AG20443 (cell line): Measurements from ENCODE around the gene DPH1.

Experiments
- DNase-seq: peaks from one replicate; pipeline ENCODE4 v3.0.0; 2012; ENCODE audit warnings: low spot score, mixed read lengths

DPH1 gene

DNA sequence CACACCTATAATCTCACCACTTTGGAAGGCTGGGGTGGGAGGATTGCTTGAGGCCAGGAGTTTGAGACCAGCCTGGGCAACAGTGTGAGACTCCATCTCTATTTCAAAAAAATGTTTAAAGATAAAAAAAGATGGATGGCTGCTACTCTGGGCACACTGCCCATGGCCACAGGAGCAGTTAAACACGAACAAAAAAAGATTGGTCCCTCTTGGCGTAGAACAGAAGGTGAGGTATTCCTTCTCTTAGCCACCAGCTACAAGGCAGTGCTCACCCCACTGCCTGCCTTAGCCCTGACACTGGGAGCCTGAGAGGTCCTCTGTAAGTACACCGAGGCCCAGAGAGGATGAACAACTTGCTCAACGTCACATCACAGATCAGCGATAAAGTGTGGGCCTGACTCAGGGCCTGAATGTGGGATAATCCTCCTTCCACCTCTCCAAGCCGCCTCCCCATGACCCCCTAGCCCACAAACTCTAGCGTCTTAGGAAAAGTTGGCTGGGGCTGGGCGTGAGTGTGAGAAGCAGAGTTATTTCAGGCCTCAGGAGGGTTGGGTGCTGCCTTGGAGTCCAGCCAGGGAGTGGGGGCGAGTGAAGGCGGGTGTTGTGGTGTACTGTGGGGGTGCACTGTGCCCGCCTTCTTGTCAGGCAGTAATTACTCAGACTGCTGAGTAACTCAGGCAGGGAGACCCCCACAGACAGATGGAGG, 2.3 kb upstream of the DPH1 start:
- no peak for DNase-seq

DNA sequence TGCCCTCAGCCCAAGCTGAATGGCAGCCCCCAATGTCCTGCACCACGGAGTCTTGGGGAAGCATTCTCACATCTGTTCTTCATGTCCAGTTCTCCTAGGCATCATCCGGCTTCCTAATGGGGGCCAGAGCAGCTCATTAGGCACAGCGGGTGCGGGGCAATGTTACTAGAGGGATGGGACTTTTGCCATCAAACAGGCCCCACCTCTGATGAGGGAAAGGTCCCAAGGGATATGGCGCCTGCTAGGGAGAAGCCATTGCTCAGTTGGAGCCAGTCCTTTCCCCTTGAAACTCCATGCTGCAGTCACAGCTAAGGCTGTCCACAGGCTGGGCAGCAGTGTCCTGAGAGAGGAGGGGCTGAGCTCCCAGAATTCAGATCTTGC, 1.7 kb upstream of the DPH1 start:
- no peak for DNase-seq

DNA sequence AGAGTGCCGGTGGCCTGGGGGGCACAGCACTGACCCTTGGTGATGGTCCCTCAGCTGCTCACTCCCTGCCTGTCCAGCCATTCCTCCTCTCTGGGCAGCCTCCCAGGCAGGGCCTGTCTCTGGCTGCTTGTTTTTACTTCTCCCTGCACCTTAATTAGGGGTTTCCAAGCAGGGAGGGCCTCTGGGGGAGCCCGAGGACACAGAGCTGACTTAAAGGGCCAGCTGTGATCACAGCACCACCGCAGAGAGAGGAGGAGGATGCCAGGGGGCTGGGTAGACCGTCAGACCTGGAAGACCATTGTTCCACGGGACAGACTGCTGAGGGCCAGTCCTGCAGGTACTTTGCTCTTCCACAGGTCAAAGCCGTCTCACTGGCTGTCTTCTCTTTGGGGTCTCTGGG, 1.2 kb upstream of the DPH1 start:
- DNase-seq: no peak

DNA sequence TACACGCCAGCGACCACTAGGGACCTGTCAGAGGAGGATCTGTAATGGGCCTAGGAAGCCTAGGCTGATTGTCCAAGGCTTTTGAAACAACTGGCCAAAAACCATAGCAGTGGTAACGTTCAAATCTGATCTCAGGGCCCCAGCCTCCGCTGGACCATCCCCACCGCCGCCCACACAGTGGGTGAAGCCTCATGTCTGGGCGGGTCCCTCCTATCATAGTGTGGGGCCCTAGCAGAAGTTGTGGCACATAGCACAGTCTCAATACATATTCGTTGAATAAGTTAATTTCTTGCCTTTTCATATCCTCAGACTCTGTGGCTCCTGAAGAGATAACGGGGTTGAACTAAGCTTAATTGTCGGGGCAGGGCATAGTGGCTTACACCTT, 818 bp downstream of the DPH1 start:
- no peak for DNase-seq

DNA sequence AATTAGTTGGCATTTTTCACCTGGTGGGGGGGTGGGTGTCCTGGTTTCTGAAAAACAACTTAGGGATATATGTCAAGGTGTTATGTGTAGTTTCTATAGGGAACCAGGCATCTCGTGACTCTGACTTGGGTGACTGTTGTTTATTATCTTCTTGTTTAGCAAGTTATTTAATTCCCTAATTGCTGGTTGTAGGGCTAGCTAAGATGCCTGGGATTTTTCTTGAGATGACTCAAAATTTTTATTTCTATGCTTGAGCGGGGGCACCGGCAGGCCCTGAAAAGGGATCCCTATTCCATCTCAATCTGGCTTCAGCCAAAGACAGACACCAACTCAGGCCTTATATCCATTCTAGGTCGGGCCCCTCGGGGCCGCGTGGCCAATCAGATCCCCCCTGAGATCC, 3.2 kb downstream of the DPH1 start:
- no peak for DNase-seq

DNA sequence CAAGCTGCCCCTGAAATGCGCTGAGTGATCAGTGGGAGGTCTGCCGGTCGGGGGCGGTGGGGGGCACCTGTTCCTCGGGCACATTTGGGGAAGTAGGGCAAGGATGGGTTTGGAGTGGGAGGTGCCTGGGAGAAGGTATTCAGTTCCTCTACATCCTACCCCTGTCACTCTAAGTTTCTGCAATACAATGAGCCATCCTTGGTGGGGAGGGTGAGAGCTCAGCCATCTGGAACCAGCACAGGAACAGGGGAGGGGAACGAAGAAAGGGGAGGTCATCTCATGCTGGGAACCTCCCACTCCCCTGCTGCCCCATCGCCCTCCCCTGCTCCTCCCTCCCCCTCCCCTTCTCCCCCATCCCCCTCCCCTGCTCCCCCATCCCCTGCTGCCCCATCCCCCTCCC, 4.2 kb downstream of the DPH1 start:
- peak; percentile 51 for DNase-seq

DNA sequence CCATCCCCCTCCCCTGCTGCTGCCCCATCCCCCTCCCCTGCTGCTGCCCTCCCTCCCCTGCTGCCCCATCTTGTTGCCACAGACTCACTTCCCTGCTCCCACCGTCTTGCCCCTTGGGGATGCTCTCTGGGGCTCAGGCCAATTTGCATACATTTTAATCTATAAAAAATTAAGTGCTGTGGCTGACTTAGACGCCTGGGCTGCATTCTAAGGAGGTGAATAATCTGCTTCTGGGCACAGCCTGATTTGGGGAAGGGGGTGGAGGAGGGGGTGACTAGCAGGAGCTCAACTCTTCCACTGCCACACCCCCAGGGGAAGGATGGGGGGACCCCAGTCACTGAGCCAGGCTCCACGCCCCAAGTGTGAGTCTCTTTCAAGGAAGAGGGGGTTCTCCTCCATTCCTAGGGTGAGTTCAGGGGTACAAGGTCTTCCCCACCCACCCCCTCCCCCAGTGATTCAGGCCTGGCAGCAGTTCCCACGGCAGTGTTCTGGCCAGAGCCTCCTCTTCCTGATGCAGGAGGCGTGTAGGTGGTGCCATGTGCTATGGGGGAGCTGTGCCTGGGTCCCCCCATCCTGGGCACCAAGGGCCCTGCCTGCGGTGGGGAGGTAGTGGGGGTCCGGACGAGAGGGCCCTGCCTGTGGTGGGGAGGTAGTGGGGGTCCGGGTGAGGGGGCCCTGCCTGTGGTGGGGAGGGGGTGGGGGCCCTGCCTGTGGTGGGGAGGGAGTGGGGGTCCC, 5.0 kb downstream of the DPH1 start:
- peak; percentile 57 for DNase-seq

DNA sequence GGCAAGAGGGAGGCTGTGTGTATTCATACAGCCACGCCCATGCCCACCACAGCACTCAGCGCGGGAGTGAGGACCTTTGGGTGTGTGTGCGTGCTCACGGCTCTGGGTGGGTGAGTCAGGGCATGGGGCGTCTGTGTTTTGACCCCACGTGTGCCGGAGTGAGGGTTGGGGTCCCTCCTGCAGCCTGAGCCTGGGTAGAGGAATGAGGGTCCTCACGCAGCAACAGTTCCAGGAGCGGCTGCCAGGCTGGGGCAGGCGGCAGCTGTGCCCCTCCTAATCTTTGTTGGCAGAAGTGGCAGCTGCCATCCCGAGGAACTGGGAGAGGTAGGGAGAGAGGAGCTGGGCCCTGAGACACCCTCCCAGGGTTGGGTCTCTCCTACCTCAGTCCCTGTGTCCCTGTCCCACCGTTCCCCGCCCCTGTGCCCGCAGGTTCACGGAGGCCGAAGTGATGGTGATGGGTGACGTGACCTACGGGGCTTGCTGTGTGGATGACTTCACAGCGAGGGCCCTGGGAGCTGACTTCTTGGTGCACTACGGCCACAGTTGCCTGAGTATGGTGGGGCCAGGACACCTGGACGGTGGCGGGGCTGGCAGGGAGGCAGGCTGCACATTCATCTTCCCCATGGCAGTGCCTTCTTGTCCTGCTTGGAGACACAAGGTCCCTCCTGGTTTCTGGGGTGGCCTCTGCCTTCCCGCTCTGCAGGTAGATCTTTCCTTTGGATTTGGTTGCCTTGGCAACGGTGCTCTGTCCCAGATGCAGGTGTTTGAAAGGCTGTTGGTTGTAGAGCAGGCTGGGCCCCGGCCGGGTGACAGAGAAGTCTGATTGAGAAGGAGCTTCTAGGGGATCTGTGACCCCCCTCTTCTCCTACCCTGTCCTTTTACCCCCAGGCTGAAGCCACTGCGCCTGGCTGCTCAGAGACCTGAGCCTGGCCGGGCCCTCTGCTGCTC, 5.9 kb downstream of the DPH1 start:
- no peak for DNase-seq

DNA sequence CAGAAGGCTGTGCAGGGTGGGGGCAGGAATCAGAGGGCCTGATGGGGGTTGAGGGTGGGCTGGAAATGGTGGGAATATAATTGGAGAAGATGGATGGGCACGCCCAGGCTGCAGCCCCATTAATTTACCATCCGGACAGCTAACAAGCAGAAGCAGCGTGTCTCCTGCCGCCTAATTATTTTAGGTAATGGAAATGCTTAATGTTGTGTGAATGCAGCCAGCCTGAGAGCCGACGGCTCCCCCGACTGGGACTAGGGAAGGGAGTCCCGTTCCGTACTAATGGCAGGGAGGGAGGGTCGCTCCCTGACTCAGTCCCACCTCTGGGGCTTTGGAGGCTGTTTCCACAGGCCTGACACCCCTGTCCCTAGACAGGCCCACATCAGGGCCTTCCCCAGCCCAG, 7.2 kb downstream of the DPH1 start:
- DNase-seq: no peak

DNA sequence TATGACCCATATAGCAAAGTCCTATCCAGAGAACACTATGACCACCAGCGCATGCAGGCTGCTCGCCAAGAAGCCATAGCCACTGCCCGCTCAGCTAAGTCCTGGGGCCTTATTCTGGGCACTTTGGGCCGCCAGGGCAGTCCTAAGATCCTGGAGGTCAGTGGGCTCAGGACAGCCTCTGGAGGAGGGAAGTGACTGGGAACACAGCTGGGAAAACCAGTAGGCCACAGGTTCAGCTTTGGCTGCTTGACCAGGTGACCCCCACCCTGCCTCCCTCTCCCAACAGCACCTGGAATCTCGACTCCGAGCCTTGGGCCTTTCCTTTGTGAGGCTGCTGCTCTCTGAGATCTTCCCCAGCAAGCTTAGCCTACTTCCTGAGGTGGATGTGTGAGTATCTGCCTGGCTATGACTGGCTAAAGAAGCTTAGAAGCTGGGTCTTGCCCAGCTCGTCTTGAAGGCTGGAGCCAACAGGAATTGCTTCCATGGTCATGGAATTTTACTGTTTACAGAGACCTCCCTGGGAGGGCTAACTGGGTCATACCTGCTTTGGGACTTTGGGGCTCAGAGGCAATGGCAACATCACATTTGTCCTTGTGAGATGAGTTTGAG, 10.4 kb downstream of the DPH1 start:
- DNase-seq: no peak

DNA sequence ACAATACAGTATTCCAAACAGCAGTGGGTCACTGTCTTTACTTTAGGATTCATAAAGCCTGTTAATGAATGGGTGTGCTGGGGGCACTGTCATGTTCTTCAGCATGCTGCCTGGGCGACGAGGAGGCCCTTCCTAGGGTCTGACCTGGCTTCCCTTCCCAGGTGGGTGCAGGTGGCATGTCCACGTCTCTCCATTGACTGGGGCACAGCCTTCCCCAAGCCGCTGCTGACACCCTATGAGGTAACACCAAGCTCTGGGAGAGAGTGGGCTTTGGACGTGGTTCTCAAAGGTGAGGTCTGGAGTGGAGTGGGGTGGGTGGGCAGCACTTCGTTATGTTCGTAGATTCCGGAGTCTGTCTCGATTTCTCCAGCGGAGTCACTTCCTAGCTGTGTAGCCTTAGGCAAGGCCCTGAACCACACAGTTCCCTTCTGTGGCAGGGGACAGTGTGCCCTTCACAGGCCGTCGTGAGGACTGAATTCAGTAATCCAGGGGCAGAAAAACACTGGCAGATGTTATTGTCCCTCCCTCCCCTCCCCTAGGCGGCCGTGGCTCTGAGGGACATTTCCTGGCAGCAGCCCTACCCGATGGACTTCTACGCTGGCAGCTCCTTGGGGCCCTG, 11.1 kb downstream of the DPH1 start:
- no peak for DNase-seq

DNA sequence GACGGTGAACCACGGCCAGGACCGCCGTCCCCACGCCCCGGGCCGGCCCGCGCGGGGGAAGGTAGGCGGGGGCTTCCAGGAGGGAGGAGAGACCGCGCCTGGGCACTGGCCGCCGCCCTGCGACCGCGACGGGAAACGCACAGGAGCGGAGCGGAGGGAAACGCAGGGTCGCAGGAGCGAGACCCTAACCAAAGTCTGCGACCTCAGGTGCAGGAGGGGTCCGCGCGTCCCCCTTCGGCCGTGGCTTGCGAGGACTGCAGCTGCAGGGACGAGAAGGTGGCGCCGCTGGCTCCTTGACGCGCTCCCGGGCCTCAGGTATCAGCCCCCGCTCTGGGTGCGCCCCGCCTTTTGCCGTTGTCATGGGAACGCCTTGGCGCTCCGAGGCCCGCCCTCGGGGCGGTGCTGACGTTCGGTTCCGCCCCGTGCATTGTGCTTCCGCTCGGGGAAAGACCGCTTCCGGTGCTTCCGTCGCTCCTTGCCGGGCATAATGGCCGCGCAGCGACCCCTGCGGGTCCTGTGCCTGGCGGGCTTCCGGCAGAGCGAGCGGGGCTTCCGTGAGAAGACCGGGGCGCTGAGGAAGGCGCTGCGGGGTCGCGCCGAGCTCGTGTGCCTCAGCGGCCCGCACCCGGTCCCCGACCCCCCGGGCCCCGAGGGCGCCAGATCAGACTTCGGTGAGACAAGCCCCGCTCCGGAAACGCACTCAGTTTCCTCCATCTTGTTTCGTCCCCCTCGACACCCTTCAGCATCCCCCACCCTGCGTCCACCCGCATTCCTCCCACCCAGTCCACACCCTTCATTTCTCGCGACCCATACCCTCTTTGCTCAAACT, 11.8 kb downstream of the DPH1 start, which contains the start of gene OVCA2:
Gene OVCA2 (plus strand): TSS at position 462 of the 829 bp plus-strand sequence. CDS start 26 bp downstream, at position 488.
- peak; percentile 95 for DNase-seq

DNA sequence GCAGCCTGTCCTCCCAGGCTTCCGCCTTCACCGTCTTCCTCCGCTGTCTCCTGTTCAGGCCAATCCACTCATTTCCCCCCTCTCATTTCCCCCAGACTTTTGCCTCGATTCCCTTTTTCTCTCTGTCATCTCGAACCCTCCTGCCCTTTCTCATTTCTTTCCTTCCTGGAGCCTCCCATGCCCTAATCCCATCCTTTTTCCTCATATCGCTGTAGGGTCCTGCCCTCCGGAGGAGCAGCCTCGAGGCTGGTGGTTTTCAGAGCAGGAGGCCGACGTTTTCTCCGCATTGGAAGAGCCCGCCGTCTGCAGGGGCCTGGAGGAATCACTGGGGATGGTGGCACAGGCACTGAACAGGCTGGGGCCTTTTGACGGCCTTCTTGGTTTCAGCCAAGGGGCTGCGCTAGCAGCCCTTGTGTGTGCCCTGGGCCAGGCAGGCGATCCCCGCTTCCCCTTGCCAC, 12.5 kb downstream of the DPH1 start:
- peak; percentile 37 for DNase-seq

DNA sequence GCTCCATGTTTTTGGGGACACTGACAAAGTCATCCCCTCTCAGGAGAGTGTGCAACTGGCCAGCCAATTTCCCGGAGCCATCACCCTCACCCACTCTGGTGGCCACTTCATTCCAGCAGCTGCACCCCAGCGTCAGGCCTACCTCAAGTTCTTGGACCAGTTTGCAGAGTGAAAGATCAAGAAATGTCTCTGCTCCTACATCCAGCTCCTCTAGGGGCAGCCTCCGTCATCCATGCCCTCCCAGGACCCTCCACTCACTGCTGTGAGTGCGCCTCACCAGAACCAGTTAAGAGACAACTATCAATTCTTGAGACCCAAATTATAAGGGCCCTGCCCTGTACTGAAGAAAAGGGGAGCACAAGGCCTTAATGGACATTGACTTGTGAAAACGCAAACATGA, 13.0 kb downstream of the DPH1 start:
- DNase-seq: no peak

DNA sequence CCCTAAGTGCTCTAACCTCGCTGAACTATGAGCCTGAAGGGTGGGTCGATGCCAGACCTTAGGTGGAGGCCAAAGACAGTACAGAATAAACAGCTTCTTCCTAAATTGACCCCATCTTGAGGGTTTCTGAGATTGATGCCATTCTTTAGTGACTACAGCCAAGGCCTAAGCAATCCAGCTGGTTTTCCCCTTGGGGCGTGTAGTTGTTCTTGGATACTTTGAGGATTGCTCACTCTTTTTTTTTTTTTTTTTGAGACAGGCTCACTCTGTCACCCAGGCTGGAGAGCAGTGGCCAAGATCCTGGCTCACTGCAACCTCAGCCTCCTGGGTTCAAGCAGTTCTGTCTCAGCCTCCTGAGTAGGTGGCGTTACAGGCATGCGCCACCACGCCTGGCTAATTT, 13.8 kb downstream of the DPH1 start:
- peak; percentile 70 for DNase-seq

DNA sequence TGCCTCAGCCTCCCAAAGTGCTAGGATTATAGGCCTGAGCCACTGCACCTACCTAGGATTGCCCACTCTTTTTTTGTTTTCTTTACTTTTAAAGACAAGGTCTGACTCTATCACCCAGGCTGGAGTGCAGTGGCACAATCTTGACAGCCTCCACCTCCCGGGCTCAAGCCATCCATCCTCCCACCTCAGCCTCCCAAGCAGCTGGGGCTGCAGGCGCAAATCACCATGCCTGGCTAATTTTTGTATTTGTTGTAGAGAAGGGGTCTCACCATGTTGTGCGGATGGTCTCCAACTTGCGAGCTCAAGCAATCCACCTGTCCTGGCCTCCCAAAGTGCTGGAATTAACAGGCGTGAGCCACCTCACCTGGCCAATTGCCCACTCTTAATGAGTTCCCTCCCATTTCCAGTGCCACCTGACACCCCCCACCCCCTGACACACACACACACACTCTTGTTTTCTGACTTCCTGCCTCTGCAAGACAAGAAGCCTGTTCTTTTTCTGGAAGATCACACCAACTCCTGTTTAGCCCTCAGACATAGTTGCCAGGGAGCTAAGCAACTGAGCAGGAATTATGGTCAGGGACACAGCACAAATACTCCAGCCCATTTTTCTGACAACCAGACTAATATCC, 14.4 kb downstream of the DPH1 start:
- no peak for DNase-seq

DNA sequence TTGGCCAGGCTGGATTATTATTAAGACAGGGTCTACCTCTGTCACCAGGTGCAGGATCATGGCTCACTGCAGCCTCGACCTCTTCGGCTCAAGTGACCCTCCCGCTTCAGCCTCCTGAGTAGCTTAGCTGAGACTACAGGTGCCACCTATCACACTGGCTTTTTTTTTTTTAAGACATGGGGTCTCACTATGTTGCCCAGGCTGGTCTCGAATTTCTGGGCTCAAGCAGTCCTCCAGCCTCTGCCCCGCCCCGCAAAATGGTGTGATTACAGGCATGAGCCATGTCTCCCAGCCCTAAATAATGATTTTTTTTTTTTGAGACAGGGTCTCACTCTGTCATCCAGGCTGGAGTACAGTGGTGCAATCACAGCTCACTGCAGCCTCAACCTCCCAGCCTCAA, 17.6 kb downstream of the DPH1 start:
- DNase-seq: no peak

DNA sequence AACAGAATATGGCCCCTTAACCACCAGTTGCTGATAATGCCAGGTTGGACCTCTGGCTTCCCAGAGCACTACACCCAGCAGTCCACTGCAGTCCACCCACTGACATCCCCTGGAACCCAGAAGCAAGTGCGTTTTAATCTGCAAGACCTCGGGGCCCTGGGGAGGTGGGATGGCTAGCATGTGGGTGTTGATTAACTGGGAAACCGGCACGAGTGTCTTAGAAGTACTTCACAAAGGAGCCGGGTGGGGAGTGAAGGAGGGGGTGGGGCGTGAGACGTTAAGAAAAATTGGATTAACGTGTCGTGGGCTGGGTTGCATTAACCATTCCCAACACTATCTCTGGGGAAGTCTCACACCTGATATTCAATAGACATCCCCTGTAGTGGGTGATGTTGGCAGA, 18.9 kb downstream of the DPH1 start:
- DNase-seq: no peak

DNA sequence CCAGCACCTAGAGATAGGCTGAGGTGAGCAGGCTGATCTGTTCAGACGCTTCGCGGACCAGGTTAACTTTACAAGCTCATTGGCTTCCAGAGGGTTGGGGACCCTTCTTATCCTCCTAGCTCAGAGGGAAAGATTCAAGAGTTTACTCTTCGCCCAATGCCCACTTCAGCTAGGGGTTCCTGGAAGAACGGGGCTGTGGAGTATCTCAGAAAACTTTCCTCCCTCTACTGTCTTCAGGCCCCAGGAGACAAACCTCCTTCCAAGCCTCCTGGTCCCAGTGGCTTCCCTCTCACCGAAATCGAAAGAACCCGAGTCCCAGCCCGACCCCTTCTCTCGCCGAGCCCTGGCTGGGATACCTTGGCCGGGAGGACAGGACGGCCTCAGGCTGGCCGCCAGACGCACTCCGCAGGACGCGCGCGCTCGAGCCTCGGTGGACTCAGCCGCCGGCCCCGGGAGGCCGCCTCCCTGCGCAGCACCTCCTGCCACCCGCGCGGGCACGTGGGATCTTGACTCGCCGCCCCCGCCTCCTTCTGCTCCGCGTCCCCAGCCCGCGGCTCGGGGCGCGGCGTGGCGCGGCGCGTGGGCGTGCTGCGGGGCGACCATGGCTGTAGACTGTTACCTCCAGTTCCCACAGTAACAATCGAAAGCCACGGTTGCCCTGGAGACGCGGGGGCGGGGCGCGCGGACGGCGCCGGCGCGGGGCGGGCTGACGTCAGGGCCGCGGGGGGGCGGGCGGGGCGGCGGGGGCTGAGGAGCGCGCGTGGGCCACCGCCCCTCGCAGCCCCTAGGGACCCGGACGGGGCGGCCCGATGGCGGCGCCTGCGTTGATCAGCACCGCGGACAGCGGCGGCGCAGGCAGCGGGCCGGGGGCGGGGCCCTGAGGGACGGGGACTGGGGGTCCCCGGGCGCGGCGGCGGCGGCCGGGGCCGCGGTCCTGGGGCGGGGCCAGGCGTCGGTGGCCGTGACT, 19.7 kb downstream of the DPH1 start:
- peak; percentile 95 for DNase-seq
